Measurements from ENCODE around the gene SHFL. TPM values are rescaled to one million over a fixed set of nuclear protein-coding genes. Genes with fewer than 3 reads are reported as not detected.

SHFL gene
- total RNA-seq, 1 donor from 2014 or later, result 56.0 TPM

GRCh38 chr19:10107817-10108367 is 21.8 kb downstream of the SHFL start:
- peaks cover 66% of the 10 kb centered on the region for H3K4me1 Mint-ChIP-seq
- no peaks in the 10 kb centered on the region for H3K9me3 Mint-ChIP-seq
- peaks cover 1% of the 10 kb centered on the region for H3K27me3 Mint-ChIP-seq
- H3K4me3 Mint-ChIP-seq, result peak overlapping the region; percentile 85
- DNase-seq, result no peak
- intact Hi-C loops (cut with micrococcal nuclease), result loop anchor here (5.0 to 10.0 kb wide), 4 partner anchors 144 to 987 kb away; partner anchors contain the start of genes CDC37, CDKN2D, KRI1 and MRPL4
- H3K36me3 Mint-ChIP-seq (ENCODE audit: low read depth), result peaks cover 55% of the 10 kb centered on the region
- H3K27ac Mint-ChIP-seq, result peak overlapping the region; percentile 100

- H3K4me3 Mint-ChIP-seq, result peak overlapping the region; percentile 51
- H3K27ac Mint-ChIP-seq, result peak overlapping the region; percentile 17
- DNase-seq, result no peak
- intact Hi-C loops (cut with micrococcal nuclease), result loop anchor here (5.0 to 10.0 kb wide), 4 partner anchors 143 to 985 kb away; partner anchors contain the start of genes CDC37, CDKN2D, KRI1 and MRPL4
- H3K9me3 Mint-ChIP-seq, result no peaks in the 10 kb centered on the region
- H3K27me3 Mint-ChIP-seq, result peaks cover 1% of the 10 kb centered on the region
- peaks cover 62% of the 10 kb centered on the region for H3K4me1 Mint-ChIP-seq
- peaks cover 61% of the 10 kb centered on the region for H3K36me3 Mint-ChIP-seq (ENCODE audit: low read depth)
Observed at GRCh38 chr19:10109528-10109927, 23.4 kb downstream of the SHFL start.

- Mint-ChIP-seq H3K4me1 (peaks cover 55% of the 10 kb centered on the region), H3K27ac (peak overlapping the region; percentile 60), H3K4me3 (peak overlapping the region; percentile 74), H3K27me3 (no peaks in the 10 kb centered on the region), H3K36me3 (ENCODE audit: low read depth) (peaks cover 67% of the 10 kb centered on the region), H3K9me3 (no peaks in the 10 kb centered on the region)
- no peak for DNase-seq
- intact Hi-C loops (cut with micrococcal nuclease), result loop anchor here (10.0 kb wide), 1 partner anchor 176 kb away; the partner anchor contains the start of gene OLFM2
Observed at GRCh38 chr19:10110076-10110971, 24.2 kb downstream of the SHFL start.

- Mint-ChIP-seq H3K4me1 (peaks cover 49% of the 10 kb centered on the region), H3K36me3 (ENCODE audit: low read depth) (peaks cover 72% of the 10 kb centered on the region), H3K4me3 (peak overlapping the region; percentile 74), H3K27me3 (no peaks in the 10 kb centered on the region), H3K9me3 (no peaks in the 10 kb centered on the region), H3K27ac (peak overlapping the region; percentile 60)
- intact Hi-C loops (cut with micrococcal nuclease), result loop anchor here (10.0 kb wide), 1 partner anchor 176 kb away; the partner anchor contains the start of gene OLFM2
- DNase-seq, result no peak
Observed at GRCh38 chr19:10110972-10111317, 24.8 kb downstream of the SHFL start.

- Mint-ChIP-seq H3K9me3 (no peaks in the 10 kb centered on the region), H3K27me3 (no peaks in the 10 kb centered on the region), H3K4me3 (peak within 1 kb of the TSS; percentile 74), H3K4me1 (peaks cover 50% of the 10 kb centered on the region), H3K27ac (peak within 1 kb of the TSS; percentile 91), H3K36me3 (ENCODE audit: low read depth) (peaks cover 75% of the 10 kb centered on the region)
- intact Hi-C loops (cut with micrococcal nuclease), result loop anchor here (10.0 kb wide), 1 partner anchor 177 kb away; the partner anchor contains the start of gene OLFM2
- DNase-seq, result peak; percentile 73
Observed at GRCh38 chr19:10111405-10111811, 25.3 kb downstream of the SHFL start, which contains the start of gene P2RY11. Gene P2RY11, plus strand, starts transcription at chr19:10111693. Its CDS starts 29 bp downstream, at chr19:10111722.

GRCh38 chr19:10112037-10112761 is 26.1 kb downstream of the SHFL start:
- no peaks in the 10 kb centered on the region for H3K9me3 Mint-ChIP-seq
- peaks cover 46% of the 10 kb centered on the region for H3K4me1 Mint-ChIP-seq
- peak overlapping the region; percentile 91 for H3K27ac Mint-ChIP-seq
- peak; percentile 77 for DNase-seq
- peak overlapping the region; percentile 58 for H3K4me3 Mint-ChIP-seq
- intact Hi-C loops (cut with micrococcal nuclease), result loop anchor here (2.0 to 10.0 kb wide), 2 partner anchors 13 to 177 kb away; partner anchors contain the start of gene OLFM2
- H3K36me3 Mint-ChIP-seq (ENCODE audit: low read depth), result peaks cover 74% of the 10 kb centered on the region
- no peaks in the 10 kb centered on the region for H3K27me3 Mint-ChIP-seq

- Mint-ChIP-seq H3K9me3 (no peaks in the 10 kb centered on the region), H3K36me3 (ENCODE audit: low read depth) (peaks cover 70% of the 10 kb centered on the region), H3K4me3 (peak overlapping the region; percentile 58), H3K27me3 (no peaks in the 10 kb centered on the region), H3K27ac (peak overlapping the region; percentile 91), H3K4me1 (peaks cover 39% of the 10 kb centered on the region)
- intact Hi-C loops (cut with micrococcal nuclease), result loop anchor here (2.0 to 10.0 kb wide), 2 partner anchors 14 to 178 kb away; partner anchors contain the start of gene OLFM2
- DNase-seq, result peak; percentile 90
Observed at GRCh38 chr19:10112895-10113591, 26.9 kb downstream of the SHFL start.

GRCh38 chr19:10113592-10113963 is 27.5 kb downstream of the SHFL start:
- Mint-ChIP-seq H3K27me3 (no peaks in the 10 kb centered on the region), H3K36me3 (ENCODE audit: low read depth) (peaks cover 66% of the 10 kb centered on the region), H3K9me3 (no peaks in the 10 kb centered on the region), H3K27ac (peak overlapping the region; percentile 91), H3K4me3 (no peak overlapping the region), H3K4me1 (peaks cover 38% of the 10 kb centered on the region)
- no peak for DNase-seq
- intact Hi-C loops (cut with micrococcal nuclease), result loop anchor here (2.0 to 10.0 kb wide), 2 partner anchors 15 to 179 kb away; partner anchors contain the start of gene OLFM2

- no peak for DNase-seq
- intact Hi-C loops (cut with micrococcal nuclease), result loop anchor here (2.0 to 10.0 kb wide), 2 partner anchors 15 to 179 kb away; partner anchors contain the start of gene OLFM2
- H3K4me1 Mint-ChIP-seq, result peaks cover 42% of the 10 kb centered on the region
- peak overlapping the region; percentile 63 for H3K27ac Mint-ChIP-seq
- no peaks in the 10 kb centered on the region for H3K9me3 Mint-ChIP-seq
- peaks cover 68% of the 10 kb centered on the region for H3K36me3 Mint-ChIP-seq (ENCODE audit: low read depth)
- H3K4me3 Mint-ChIP-seq, result no peak overlapping the region
- no peaks in the 10 kb centered on the region for H3K27me3 Mint-ChIP-seq
Observed at GRCh38 chr19:10113964-10114650, 28.0 kb downstream of the SHFL start.

- H3K27ac Mint-ChIP-seq, result peak overlapping the region; percentile 63
- intact Hi-C loops (cut with micrococcal nuclease), result loop anchor here (10.0 kb wide), 1 partner anchor 180 kb away; the partner anchor contains the start of gene OLFM2
- H3K4me1 Mint-ChIP-seq, result peaks cover 38% of the 10 kb centered on the region
- peaks cover 64% of the 10 kb centered on the region for H3K36me3 Mint-ChIP-seq (ENCODE audit: low read depth)
- peak; percentile 59 for DNase-seq
- H3K27me3 Mint-ChIP-seq, result no peaks in the 10 kb centered on the region
- no peaks in the 10 kb centered on the region for H3K9me3 Mint-ChIP-seq
- no peak overlapping the region for H3K4me3 Mint-ChIP-seq
Observed at GRCh38 chr19:10114651-10115391, 28.7 kb downstream of the SHFL start.

GRCh38 chr19:10115392-10116084 is 29.4 kb downstream of the SHFL start:
- peaks cover 35% of the 10 kb centered on the region for H3K4me1 Mint-ChIP-seq
- H3K9me3 Mint-ChIP-seq, result no peaks in the 10 kb centered on the region
- DNase-seq, result no peak
- no peak overlapping the region for H3K4me3 Mint-ChIP-seq
- peak overlapping the region; percentile 34 for H3K27ac Mint-ChIP-seq
- no peaks in the 10 kb centered on the region for H3K27me3 Mint-ChIP-seq
- intact Hi-C loops (cut with micrococcal nuclease), result loop anchor here (10.0 kb wide), 1 partner anchor 181 kb away; the partner anchor contains the start of gene OLFM2
- H3K36me3 Mint-ChIP-seq (ENCODE audit: low read depth), result peaks cover 58% of the 10 kb centered on the region
